Measurements from ENCODE around the gene GNB1. TPM values are rescaled to one million over a fixed set of nuclear protein-coding genes. Genes with fewer than 3 reads are reported as not detected.
A peak's percentile ranks its signal among the peaks of the same experiment; 100 is the strongest.
"Not testable (repeated sequence)": the region's sequence is repeated elsewhere in the genome, so short reads cannot be mapped to it uniquely, and the experiment has no call there.

GNB1 gene
- total RNA-seq, 1 donor = 101 TPM

GRCh38 chr1:1892079-1892762, 1.3 kb upstream of the GNB1 start:
- Histone ChIP-seq H3K4me1 (ENCODE audit: insufficient read depth, low read length) (peaks cover 45% of the 10 kb centered on the region), H3K4me3 (ENCODE audit: low read length) (no peak overlapping the region), H3K9me3 (ENCODE audit: low read depth, low read length) (no peaks in the 10 kb centered on the region), H3K27me3 (ENCODE audit: insufficient read depth, low read length) (no peaks in the 10 kb centered on the region)

GRCh38 chr1:1891349-1892078, 627 bp upstream of the GNB1 start:
- Histone ChIP-seq H3K4me3 (ENCODE audit: low read length) (peak overlapping the region; percentile 74), H3K9me3 (ENCODE audit: low read depth, low read length) (no peaks in the 10 kb centered on the region), H3K27me3 (ENCODE audit: insufficient read depth, low read length) (no peaks in the 10 kb centered on the region), H3K4me1 (ENCODE audit: insufficient read depth, low read length) (peaks cover 52% of the 10 kb centered on the region)

GRCh38 chr1:1889847-1890505, 911 bp downstream of the GNB1 start:
- peaks cover 58% of the 10 kb centered on the region for H3K4me1 ChIP-seq (ENCODE audit: insufficient read depth, low read length)

GRCh38 chr1:1889090-1889750, 1.7 kb downstream of the GNB1 start:
- Histone ChIP-seq H3K4me3 (ENCODE audit: low read length) (peak overlapping the region; percentile 74), H3K9me3 (ENCODE audit: low read depth, low read length) (no peaks in the 10 kb centered on the region), H3K4me1 (ENCODE audit: insufficient read depth, low read length) (peaks cover 52% of the 10 kb centered on the region), H3K27me3 (ENCODE audit: insufficient read depth, low read length) (no peaks in the 10 kb centered on the region)

More at GRCh38 chr1:1889847-1890505, 911 bp downstream of the GNB1 start:
- Histone ChIP-seq H3K9me3 (ENCODE audit: low read depth, low read length) (no peaks in the 10 kb centered on the region), H3K27me3 (ENCODE audit: insufficient read depth, low read length) (no peaks in the 10 kb centered on the region), H3K4me3 (ENCODE audit: low read length) (peak overlapping the region; percentile 74)

GRCh38 chr1:1883890-1884289, 7.0 kb downstream of the GNB1 start:
- H3K9me3 ChIP-seq (ENCODE audit: low read depth, low read length); H3K27me3 ChIP-seq (ENCODE audit: insufficient read depth, low read length); H3K4me3 ChIP-seq (ENCODE audit: low read length): not testable (repeated sequence)
- H3K4me1 ChIP-seq (ENCODE audit: insufficient read depth, low read length) = peaks cover 83% of the 10 kb centered on the region

- no peaks in the 10 kb centered on the region for H3K9me3 ChIP-seq (ENCODE audit: low read depth, low read length)
- H3K4me1 ChIP-seq (ENCODE audit: insufficient read depth, low read length) = peaks cover 82% of the 10 kb centered on the region
- no peaks in the 10 kb centered on the region for H3K27me3 ChIP-seq (ENCODE audit: insufficient read depth, low read length)
- no peak overlapping the region for H3K4me3 ChIP-seq (ENCODE audit: low read length)
Measured at GRCh38 chr1:1883092-1883873, 7.6 kb downstream of the GNB1 start.

- no peak overlapping the region for H3K4me3 ChIP-seq (ENCODE audit: low read length)
- no peaks in the 10 kb centered on the region for H3K9me3 ChIP-seq (ENCODE audit: low read depth, low read length)
- peaks cover 72% of the 10 kb centered on the region for H3K4me1 ChIP-seq (ENCODE audit: insufficient read depth, low read length)
- H3K27me3 ChIP-seq (ENCODE audit: insufficient read depth, low read length) = no peaks in the 10 kb centered on the region
Measured at GRCh38 chr1:1881727-1882126, 9.2 kb downstream of the GNB1 start.

GRCh38 chr1:1880617-1881312, 10.1 kb downstream of the GNB1 start:
- Histone ChIP-seq H3K4me1 (ENCODE audit: insufficient read depth, low read length) (peaks cover 73% of the 10 kb centered on the region), H3K27me3 (ENCODE audit: insufficient read depth, low read length) (no peaks in the 10 kb centered on the region), H3K9me3 (ENCODE audit: low read depth, low read length) (no peaks in the 10 kb centered on the region), H3K4me3 (ENCODE audit: low read length) (no peak overlapping the region)

GRCh38 chr1:1879942-1880341, 10.9 kb downstream of the GNB1 start:
- no peaks in the 10 kb centered on the region for H3K27me3 ChIP-seq (ENCODE audit: insufficient read depth, low read length)
- no peak overlapping the region for H3K4me3 ChIP-seq (ENCODE audit: low read length)
- H3K4me1 ChIP-seq (ENCODE audit: insufficient read depth, low read length) = peaks cover 71% of the 10 kb centered on the region
- H3K9me3 ChIP-seq (ENCODE audit: low read depth, low read length) = no peaks in the 10 kb centered on the region

GRCh38 chr1:1877865-1878436, 12.9 kb downstream of the GNB1 start:
- no peak overlapping the region for H3K4me3 ChIP-seq (ENCODE audit: low read length)

GRCh38 chr1:1876335-1876930, 14.5 kb downstream of the GNB1 start:
- H3K4me3 ChIP-seq (ENCODE audit: low read length) = no peak overlapping the region
- H3K9me3 ChIP-seq (ENCODE audit: low read depth, low read length) = no peaks in the 10 kb centered on the region
- no peaks in the 10 kb centered on the region for H3K27me3 ChIP-seq (ENCODE audit: insufficient read depth, low read length)
- peaks cover 75% of the 10 kb centered on the region for H3K4me1 ChIP-seq (ENCODE audit: insufficient read depth, low read length)

More at GRCh38 chr1:1877865-1878436, 12.9 kb downstream of the GNB1 start:
- H3K9me3 ChIP-seq (ENCODE audit: low read depth, low read length) = no peaks in the 10 kb centered on the region
- peaks cover 74% of the 10 kb centered on the region for H3K4me1 ChIP-seq (ENCODE audit: insufficient read depth, low read length)
- H3K27me3 ChIP-seq (ENCODE audit: insufficient read depth, low read length) = no peaks in the 10 kb centered on the region

GRCh38 chr1:1875932-1876331, 15.0 kb downstream of the GNB1 start:
- H3K4me3 ChIP-seq (ENCODE audit: low read length) = no peak overlapping the region
- peaks cover 75% of the 10 kb centered on the region for H3K4me1 ChIP-seq (ENCODE audit: insufficient read depth, low read length)
- H3K27me3 ChIP-seq (ENCODE audit: insufficient read depth, low read length) = no peaks in the 10 kb centered on the region
- no peaks in the 10 kb centered on the region for H3K9me3 ChIP-seq (ENCODE audit: low read depth, low read length)

GRCh38 chr1:1874901-1875300, 16.0 kb downstream of the GNB1 start:
- Histone ChIP-seq H3K9me3 (ENCODE audit: low read depth, low read length) (no peaks in the 10 kb centered on the region), H3K4me1 (ENCODE audit: insufficient read depth, low read length) (peaks cover 79% of the 10 kb centered on the region), H3K4me3 (ENCODE audit: low read length) (no peak overlapping the region), H3K27me3 (ENCODE audit: insufficient read depth, low read length) (no peaks in the 10 kb centered on the region)
